Prostate gland (tissue), 2 donors: ENCODE data around the gene ARHGEF16. TPM values are rescaled to one million over a fixed set of nuclear protein-coding genes. Genes with fewer than 3 reads are reported as not detected.

Source experiments
- DNase-seq: peaks from one replicate; pipeline ENCODE4 v3.0.0-alpha.2; 2019; ENCODE audit warnings: low spot score
- H3K27ac ChIP-seq, 2 donors: fragments of 200-600 bp; sonication (generic); 2 replicates each; pipeline ENCODE4 v1.5.1; 2017 to 2019
- H3K27me3 ChIP-seq: fragments of 200-600 bp; sonication (generic); replicated peaks from 2 replicates; pipeline ENCODE4 v1.5.1; 2019; ENCODE audit not compliant: insufficient read depth
- H3K36me3 ChIP-seq, 2 donors: fragments of 200-600 bp; sonication (generic); 1 replicate in 1 of 2; 2 replicates in 1 of 2; pipeline versions ENCODE4 v1.5.1 to v1.8.1; 2017 to 2019
- H3K4me1 ChIP-seq: fragments of 200-600 bp; sonication (generic); replicated peaks from 2 replicates; pipeline ENCODE4 v1.5.1; 2019
- H3K4me3 ChIP-seq, 2 donors: fragments of 200-600 bp; sonication (generic); 2 replicates each; pipeline ENCODE4 v1.5.1; 2017 to 2019
- H3K9me3 ChIP-seq: fragments of 200-600 bp; sonication (generic); 2 replicates; pipeline ENCODE4 v1.5.1; 2017
- POLR2A ChIP-seq: fragments of 450-650 bp; IDR thresholded peaks from one replicate; pipeline ENCODE4 v1.6.1; 2016; ENCODE audit warnings: antibody characterized with exemption, mild to moderate bottlenecking
- POLR2AphosphoS5 ChIP-seq: sonication (generic); formaldehyde crosslinking; IDR thresholded peaks from one replicate; pipeline ENCODE4 v1.6.1; 2017; ENCODE audit warnings: antibody characterized with exemption
- WGBS: methylation state at CpG from one replicate; pipeline ENCODE4 v1.1.5; 2018; 5-methylcytosine and 5-hydroxymethylcytosine counted together
- intact Hi-C: fragments of 100-400 bp; cut with DNase I; formaldehyde crosslinking; loops from one replicate; pipeline ENCODE4 v1.14.2; 2022
- total RNA-seq, 2 donors: library from RNA; depleted of rRNA; stranded (reverse); fragments of >200 nt; gene quantifications; one replicate each; pipeline ENCODE4 v1.1.0, GENCODE V29; 2016
- TF ChIP-seq, protein P1 (sequence below), 4 experiments: fragments of 200-600 bp in 2 of 4; fragments of 450-650 bp in 2 of 4; sonication (generic) in 2 of 4; IDR thresholded peaks; 1 replicate in 3 of 4; 2 replicates in 1 of 4; pipeline ENCODE4 v1.5.1; 2016 to 2019; ENCODE audit warnings: antibody characterized with exemption in 4 of 4, mild to moderate bottlenecking in 2 of 4, moderate library complexity in 2 of 4

ARHGEF16 gene
- total RNA-seq, 2 donors from 2014 or later: 25.2 to 25.4 TPM

GRCh38 chr1:3444736-3445135 lies 9.7 kb upstream of the ARHGEF16 start:
- TF ChIP-seq, protein P1, sequence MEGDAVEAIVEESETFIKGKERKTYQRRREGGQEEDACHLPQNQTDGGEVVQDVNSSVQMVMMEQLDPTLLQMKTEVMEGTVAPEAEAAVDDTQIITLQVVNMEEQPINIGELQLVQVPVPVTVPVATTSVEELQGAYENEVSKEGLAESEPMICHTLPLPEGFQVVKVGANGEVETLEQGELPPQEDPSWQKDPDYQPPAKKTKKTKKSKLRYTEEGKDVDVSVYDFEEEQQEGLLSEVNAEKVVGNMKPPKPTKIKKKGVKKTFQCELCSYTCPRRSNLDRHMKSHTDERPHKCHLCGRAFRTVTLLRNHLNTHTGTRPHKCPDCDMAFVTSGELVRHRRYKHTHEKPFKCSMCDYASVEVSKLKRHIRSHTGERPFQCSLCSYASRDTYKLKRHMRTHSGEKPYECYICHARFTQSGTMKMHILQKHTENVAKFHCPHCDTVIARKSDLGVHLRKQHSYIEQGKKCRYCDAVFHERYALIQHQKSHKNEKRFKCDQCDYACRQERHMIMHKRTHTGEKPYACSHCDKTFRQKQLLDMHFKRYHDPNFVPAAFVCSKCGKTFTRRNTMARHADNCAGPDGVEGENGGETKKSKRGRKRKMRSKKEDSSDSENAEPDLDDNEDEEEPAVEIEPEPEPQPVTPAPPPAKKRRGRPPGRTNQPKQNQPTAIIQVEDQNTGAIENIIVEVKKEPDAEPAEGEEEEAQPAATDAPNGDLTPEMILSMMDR (IDR thresholded peaks at IDR 0.05): no peak
- no peak for TF ChIP-seq POLR2AphosphoS5
- TF ChIP-seq POLR2A: no peak
- no peaks in the 10 kb centered on the region for H3K4me1 ChIP-seq
- intact Hi-C loops: no loop called here
- H3K9me3 ChIP-seq: no peaks in the 10 kb centered on the region
- 78% methylated on average over 10 of the region's 10 CpGs for WGBS
- H3K27me3 ChIP-seq: no peaks in the 10 kb centered on the region
- H3K36me3 ChIP-seq: no peaks in the 10 kb centered on the region
- H3K27ac ChIP-seq: no peak overlapping the region
- DNase-seq: no peak
- H3K4me3 ChIP-seq: no peak overlapping the region

- TF ChIP-seq, protein P1 (IDR thresholded peaks at IDR 0.05): no peak
- no peak for TF ChIP-seq POLR2AphosphoS5
- no peak for TF ChIP-seq POLR2A
- H3K4me1 ChIP-seq: no peaks in the 10 kb centered on the region
- intact Hi-C loops: no loop called here
- no peak overlapping the region for H3K4me3 ChIP-seq
- no peaks in the 10 kb centered on the region for H3K9me3 ChIP-seq
- 57% methylated on average over 9 of the region's 9 CpGs for WGBS
- no peaks in the 10 kb centered on the region for H3K36me3 ChIP-seq
- H3K27ac ChIP-seq: no peak overlapping the region
- DNase-seq: no peak
- no peaks in the 10 kb centered on the region for H3K27me3 ChIP-seq
Measured at GRCh38 chr1:3450202-3450863, 4.1 kb upstream of the ARHGEF16 start.

- Histone ChIP-seq H3K4me1 (no peaks in the 10 kb centered on the region), H3K36me3 (no peaks in the 10 kb centered on the region), H3K27me3 (no peaks in the 10 kb centered on the region), H3K4me3 (no peak overlapping the region), H3K27ac (no peak overlapping the region), H3K9me3 (no peaks in the 10 kb centered on the region)
- no peak for TF ChIP-seq POLR2A
- TF ChIP-seq, protein P1 (IDR thresholded peaks at IDR 0.05): no peak
- no peak for TF ChIP-seq POLR2AphosphoS5
- DNase-seq: no peak
- 82% methylated on average over 12 of the region's 12 CpGs for WGBS
- intact Hi-C loops: no loop called here
Measured at GRCh38 chr1:3450983-3451382, 3.5 kb upstream of the ARHGEF16 start.

DNA sequence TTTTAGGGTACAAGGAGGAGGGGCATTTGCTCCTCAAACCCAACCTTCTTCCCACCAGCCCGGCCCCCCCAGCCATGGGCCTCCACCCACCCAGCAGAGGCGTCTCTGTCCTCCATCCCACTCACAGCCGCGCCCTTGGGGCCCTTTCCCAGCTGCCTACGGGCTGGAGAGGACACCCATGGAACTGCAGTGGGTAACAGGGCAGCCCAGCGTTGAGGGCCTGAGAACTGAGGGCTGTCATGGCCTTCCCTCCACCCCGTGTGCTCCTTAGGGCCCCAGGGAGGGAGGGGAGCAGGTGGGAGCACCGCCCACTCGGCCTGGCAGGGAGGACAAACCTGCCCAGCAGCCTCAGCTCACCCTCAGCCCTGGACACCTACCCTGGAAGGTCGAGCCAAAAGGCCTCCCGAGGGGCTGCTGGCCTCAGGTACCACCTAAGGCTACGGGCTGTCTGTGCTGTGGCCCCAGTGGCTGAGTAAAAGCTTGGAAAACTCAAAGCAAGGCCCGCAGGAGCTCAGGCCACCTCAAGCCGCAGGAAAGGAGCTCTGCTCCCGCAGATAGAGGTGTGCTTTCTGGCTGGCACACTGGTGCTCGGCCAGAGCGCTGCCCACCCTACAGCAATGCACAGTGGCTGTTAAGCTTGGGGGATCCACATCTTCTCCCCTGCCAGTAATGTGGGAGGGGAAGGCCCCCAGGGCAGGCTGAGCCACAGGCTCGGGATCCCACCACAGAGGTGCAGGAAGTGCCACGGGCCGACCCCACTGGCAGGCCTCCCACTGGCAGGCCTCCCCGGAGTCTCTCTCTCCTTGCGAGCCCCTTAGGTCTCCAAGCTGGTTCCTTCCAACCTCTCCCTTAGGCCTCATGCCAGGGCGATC lies 2.2 kb upstream of the ARHGEF16 start:
- Histone ChIP-seq H3K27me3 (no peaks in the 10 kb centered on the region), H3K4me3 (no peak overlapping the region), H3K4me1 (no peaks in the 10 kb centered on the region), H3K36me3 (no peaks in the 10 kb centered on the region), H3K27ac (no peak overlapping the region), H3K9me3 (no peaks in the 10 kb centered on the region)
- no peak for DNase-seq
- TF ChIP-seq, protein P1 (IDR thresholded peaks at IDR 0.05): no peak
- TF ChIP-seq POLR2AphosphoS5 (no peak), POLR2A (no peak)
- WGBS: 65% methylated on average over 20 of the region's 23 CpGs
- intact Hi-C loops: loop anchor here (2.0 kb wide), 1 partner anchor 169 kb away; no protein-coding TSS in a partner anchor
